ENCODE results near the gene OGFOD1.

GRCh38 chr16:56493126-56493525, 41.8 kb downstream of the OGFOD1 start:
- no peak for TF ChIP-seq CTCF (IDR thresholded peaks at IDR 0.05)
- TF ChIP-seq POLR2A (IDR thresholded peaks at IDR 0.05) = no peak
